NCI-H187 treated with DMSO at 0.1 percent for 48 hours (cell line): ENCODE data around the gene MCF2L.

Source experiments
- DNase-seq: peaks from one replicate; lab custom pipeline; 2025; lab: John Stamatoyannopoulos, UW

MCF2L gene

DNA sequence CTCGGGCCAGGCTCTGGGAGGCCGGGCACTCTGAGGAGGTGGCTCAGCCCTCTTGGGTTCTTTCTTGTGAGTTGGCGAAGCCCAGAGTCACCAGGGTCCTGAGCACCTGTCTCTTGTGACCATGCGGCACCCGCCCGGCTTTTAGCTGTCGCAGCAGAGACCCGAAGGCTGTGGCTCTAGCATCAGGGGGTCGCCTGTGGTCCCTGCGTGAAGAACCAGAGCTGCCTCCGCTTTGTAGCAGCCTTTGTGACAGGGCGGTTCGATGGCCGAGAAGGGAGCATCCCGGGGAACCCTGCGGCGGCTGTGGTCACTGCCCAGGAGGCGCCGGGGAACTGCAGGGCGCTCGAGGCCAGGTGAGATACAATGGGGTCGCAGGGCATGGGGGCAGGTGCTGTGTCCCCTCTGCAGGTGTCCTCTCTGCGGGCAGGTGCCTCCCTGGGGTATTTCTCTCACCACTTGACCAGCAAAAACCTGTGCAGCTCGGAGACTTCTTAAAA, 10.4 kb downstream of the MCF2L start:
- DNase-seq: no peak

DNA sequence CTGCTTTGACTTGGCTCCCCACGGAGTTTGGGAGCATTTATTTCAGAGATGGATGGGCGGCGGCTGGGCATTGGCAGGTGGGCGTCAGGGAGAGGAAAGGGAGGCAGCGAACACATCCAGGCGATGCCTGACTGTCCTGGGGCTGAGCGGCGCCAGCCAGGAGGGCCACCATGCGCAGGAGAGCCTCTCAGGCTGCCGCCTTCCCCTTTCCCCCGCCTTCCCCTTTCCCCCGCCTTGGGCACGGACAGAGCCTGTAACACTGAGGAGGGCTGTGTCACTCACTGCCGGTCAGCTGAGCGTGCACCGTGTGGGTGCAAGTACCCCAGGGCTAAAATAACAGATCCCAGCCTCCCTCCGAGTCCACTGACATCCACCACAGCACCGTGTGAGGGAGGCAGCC, 11.4 kb downstream of the MCF2L start:
- DNase-seq: no peak

DNA sequence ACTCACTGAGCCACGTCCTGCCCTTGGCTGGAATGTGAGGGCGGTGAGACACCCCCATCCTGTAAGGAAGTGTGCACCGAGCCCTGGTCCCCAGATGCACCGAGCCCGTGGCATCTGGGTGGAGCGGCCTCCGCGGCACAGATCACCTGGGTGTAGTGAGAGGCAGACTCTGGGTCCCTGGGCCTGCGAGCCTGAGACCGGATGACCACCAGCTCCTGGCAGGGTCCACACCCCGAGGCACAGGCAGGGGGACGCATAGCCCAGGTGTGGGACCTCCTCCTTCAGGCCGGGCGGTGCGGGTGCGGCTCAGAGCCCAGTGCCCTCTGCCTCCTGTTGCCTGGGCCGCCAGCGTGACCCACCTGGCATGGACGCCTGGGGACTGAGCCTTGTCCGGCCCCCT, 12.4 kb downstream of the MCF2L start:
- no peak for DNase-seq

DNA sequence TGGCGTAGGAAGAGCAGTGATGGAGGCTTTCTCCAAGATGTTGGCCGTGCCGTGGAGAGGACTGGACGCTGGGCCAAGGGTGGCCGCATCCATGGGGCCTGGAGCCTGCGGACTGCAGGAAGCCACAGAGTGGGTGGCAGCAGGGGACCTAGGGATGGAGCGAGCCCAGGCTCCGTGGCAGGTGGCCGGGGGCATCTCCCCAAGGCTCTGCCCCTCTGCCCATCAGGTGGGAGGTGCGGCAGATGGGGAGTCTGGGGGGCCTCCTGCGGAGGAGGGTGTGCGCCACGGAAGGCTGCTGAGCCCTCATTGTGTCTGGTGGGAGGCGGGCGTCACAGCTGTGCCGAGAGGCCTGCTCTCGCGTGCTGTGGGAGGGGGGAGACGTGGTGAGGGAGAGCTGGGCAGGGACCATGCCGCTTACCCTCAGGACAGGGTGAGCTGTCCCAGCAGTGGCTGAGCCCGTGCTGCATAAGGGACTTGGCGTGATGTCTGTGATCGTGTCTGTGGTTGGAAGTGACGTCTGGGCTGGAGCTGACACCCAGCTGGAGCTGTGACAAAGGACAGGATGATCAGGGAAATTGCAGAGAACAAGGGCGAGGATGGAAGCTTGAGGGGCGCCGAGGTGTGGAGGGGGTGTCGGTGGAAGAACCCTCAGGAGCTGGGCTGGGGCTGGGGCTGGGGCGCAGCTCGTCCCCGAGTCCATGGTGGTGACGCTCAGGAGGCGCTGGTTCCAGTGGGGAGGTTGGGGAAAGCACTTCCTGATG, 13.4 kb downstream of the MCF2L start:
- no peak for DNase-seq

DNA sequence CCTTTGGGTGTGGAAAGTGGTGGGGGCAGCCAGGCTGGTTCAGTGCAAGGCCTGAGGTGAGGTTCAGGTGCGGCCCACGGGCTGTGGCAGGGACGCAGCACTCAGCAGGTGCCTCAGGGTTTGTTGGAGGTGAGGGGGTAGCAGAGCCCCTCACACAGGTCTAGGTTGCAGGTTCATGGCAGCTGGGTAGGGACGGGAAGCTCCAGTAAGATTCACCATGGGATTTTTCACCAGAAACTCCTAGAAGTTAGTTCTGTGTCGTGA, 14.0 kb downstream of the MCF2L start:
- DNase-seq: no peak

DNA sequence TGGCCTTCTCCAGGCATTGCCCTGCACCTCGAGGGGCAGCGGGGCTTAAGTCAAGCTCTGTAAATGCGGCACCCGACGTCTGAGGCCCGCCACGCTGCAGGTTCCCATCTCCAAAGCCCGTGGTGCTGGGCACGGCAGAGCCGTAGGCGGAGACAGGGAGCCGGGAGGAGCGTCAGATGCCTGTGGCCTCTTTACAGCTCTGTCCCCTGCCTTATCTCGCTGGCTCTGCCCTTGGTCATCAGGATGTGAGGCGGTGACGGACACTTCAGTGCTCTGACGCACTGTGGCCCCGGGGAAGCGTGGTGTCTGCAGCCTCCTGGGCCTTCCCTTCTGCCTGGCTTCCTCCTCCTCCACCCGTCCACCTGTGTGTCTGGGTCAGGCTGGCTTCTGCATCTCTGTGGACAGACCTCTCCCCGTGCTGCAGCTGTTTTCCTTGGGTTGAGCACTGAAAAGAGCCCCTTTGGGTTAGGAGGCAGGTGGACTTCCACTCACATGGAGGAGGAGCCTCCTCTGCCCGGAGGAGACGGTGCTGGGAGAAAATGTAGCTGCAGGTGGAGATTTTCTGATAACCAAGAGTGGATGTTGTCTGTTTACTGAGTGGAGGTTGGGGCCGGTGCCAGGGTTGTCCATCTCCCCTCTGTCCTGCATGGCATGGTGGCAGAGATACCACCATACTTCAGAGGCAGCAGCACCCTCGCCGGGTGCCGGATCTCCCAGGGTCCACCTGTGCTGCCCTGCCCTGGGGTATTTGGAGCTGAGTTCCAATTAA, 14.6 kb downstream of the MCF2L start:
- no peak for DNase-seq

DNA sequence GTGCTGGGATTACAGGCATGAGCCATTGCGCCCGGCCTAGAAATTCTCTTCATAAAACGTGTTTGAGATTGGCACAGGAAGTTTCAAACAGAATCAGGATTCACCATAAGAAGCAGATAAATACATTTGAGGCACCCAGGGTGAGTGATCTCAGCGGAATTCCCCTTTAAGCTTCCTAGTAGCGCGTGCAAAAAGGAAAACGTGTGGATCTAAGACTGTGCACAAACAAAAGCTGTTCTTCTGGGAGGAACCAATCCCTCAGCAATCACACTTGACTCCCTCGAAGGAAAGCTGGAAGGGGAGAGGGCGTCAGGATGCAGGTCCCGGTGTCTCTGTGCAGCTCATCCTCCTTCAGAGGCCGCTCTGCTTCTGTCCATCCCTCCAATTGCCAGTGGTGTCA, 15.5 kb downstream of the MCF2L start:
- no peak for DNase-seq

DNA sequence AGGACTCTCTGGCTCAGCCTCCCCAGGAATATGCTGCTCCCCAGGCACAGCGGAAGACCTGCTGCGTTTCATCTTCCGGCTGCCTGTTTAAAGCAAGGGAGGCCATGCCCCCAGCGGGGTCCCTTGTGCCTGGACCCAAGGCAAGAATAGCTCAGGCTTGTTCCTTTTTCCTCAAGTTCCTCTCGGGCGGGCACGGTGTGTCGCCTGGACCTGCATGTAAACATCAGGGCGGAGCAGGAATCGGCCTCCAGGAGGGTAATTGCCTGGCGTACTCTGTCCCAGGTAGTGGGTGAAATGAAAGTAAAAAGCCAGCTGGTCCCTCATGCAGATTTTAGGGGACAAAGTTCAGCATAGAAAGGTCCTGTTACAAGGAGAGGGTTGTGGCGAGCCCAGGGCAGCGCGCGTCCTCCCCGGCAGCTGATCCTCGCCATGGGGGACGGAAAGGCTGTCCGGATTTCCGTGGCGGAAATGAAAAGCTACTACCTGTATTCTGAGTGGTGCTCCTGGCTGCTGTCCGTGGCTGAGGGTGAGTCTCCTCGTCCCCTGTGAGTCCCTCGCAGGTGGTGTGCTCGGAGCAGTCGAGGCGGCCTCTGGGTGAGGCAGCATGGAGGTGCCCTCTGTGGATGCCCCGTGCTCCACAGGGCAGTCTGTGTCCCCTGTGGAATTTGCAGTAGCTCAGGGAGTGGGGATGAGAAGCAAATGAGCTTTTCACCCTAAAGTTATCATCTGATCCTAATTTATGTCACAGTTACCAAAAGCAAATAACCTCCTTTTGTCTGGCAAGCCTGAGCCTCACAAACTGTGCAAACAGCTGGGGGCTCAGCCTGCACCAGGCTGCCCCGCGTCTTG, 16.2 kb downstream of the MCF2L start:
- no peak for DNase-seq

DNA sequence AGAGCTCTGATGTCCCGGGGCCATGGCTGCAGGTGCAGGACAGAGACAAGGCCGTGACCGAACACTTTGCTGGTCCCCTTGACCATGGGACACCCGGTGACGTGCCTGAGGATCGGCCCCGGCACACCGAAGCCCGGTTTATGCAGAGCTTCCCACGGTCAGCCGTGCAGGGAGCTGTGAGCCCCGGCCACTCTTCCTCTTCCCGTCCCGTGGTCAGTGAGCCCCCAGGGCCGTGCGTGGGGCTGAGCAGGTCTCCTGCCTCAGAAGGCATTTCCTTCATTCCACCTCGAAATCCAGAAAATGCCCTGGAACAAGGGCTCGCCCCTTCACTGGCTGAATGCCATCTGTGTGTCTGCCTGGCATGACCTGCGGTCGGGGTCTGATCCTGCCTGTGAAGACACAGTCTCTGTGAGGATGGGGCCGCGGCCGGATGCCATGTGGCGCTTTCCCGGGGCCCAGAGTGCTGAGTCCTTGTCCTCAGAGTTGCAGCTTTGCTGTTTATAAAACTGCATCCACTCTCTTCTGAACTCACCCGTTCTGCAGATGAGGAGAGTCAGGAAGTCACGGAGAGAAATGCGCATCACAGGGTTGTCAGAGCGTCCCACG, 16.9 kb downstream of the MCF2L start:
- DNase-seq: no peak

DNA sequence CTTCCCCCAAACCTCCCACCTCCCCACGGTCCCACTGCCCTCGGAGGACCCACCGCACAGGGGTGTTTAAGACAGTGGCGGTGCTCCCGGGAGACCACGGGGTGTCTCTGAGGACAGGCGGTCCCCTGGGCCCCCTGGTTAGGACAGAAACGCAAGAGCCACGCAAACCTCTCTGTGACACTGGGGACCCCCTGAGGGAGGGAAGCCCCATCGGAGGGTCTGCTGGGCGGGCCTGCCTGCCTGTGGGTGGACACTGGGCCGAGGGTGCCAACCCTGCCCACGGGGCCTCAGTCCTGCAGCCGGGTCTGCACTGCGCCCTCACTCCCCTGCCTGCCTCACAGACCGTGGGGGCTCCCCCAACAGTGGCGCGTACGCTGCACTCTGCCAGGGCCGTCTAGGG, 17.5 kb downstream of the MCF2L start:
- no peak for DNase-seq

DNA sequence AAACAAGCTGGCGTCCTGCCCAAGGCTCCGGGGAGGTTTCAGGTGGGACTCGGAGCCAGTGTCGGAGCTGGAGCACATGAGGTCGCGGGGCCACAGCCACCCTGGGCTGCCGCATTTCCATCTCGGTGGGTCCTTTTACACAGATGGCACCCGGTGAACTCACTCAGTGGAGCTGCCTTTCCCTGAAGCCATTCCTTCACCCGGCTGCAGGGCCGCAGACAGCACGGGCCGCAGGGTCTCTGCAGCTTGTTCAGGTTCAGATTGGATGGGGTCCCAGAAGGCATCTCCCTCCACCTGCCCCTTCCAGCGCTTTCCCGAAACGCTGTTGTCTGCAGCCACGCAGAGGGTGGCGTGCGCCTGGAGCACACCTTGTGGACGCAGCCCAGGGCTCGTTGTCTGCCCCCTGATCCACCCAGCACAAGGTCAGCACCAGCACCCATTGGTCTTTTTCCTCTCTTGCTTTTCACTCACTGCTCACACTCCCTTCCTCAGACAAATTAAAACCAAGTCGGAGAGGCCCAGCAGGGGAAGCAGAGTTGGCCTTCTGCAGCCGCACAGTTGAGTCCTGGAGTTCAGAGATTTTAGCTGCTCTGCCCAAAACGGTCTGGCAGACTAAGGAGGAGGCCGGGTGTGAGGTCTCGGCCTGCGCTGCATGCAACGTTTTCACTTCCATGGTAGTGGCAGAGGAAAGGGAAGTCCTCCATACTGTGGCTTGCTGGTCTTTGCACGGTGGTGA, 18.1 kb downstream of the MCF2L start:
- no peak for DNase-seq

DNA sequence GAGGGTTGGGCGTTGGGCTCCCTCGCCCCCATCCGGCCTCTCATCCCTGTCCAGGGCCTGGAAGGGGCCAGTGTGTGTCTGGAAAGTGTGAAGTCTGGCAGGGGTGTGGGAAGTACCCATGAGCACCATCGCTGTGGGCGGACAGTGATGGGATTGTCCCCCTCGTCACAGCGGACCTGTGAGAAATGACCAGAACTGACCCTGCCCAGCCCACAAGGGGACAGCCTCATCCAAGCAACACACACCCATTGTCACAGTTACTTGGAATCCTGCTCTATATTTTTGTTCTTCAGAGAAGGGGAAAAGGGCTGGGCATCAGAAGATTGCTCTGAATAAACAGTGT, 18.6 kb downstream of the MCF2L start:
- no peak for DNase-seq

DNA sequence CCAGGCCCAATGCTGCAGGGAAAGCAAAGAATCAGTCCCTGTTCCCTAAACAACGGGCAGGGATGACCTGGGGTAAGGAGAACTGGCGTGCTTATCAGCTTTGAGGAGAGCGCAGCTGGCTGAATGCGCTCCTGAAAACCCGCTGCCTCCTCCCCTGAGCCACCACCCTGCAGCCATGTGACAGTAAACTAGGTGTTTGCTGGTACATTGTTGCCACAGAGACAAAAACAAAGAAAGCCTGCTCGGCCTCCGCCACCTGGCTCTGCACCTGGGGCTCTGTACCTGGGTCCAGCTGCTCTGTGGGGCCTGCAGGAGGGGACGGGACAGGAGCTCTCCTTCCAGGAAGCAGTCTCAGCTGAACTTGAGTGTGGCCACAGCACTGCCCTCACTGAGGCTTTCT, 21.8 kb downstream of the MCF2L start:
- peak; percentile 93 for DNase-seq

DNA sequence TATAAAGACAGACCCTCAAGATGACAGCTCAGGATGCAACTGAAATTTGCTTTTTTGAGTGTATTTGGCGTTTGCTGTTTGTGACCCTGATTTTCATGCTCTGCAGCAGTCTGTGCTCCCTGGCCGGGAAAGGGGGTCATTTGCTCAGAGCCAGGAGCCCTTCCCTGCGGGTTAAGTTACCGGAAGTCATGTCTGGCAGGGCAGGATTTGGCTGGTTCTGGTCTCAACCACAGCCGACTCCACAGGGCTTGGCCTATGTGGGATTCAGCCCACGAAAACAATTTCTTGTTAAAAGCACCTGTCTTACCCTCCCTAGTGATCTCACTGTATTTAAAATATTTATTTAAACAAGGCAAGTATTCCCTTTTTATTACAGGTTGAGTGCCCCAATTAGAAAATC, 22.6 kb downstream of the MCF2L start:
- no peak for DNase-seq

DNA sequence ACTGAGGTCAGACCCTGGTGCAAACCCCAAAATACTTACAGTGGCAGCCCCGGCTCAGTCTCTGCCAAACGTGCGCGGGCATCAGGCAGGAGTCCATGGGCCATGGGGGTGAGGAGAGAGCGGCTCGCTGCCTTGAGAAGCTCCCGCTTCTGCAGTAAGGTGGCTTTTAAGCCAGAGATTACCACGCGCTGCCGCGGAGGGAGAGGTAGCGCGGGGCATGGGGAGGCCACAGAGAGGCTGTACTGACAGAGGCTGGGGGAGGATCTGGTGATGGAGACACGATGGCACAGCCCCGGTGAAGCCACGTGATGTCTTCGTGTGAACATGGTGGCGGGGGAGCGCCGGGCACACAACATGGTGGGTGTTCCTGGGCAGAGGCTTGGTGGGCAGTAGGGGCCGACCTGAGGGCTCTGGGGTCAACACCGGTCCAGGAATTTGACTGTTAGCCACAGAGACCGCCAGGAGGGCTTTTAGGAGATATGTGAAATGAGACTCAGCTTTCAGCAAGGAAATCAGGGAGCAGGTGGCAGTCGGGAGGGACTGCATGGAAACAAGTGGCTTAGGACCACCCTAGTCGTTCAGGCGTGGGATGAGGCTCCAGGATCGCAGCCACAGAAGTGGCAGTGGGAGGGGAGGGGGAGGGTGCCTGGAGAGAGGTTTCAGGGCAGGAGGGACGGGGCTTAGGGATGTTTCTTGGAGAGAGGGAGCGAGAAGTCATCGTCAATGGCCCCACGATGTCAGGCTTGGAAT, 24.1 kb downstream of the MCF2L start:
- no peak for DNase-seq

DNA sequence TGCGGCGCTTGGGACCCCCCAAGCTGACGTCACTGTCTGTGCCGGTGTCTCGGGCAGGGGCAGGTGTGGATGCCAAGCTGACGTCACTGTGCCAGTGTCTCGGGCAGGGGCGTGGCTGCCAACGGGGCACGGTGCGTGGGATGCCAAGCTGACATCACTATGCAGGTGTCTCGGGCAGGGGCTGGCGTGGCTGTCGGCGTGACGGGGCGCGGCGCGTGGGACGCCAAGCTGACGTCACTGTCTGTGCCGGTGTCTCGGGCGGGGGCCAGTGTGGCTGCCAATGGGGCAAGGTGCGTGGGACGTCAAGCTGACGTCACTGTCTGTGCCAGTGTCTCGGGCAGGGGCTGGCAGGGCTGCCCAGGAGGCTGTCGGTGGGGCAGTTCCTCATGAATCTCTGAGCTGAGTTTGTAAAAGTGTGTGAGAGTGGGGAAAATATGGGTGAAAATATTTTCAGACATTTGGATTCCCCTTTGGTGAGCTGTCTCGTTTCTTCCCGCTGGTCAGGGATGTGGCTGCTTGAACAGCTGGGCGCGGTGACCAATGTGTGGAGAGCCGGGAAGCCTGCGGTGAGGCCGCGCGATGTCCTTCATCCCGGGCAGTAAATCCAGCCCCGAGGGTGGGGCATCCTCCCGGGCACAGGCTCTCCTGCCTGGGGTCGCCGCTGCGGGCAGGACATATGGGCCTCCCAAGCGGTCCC, 25.2 kb downstream of the MCF2L start:
- DNase-seq: no peak

DNA sequence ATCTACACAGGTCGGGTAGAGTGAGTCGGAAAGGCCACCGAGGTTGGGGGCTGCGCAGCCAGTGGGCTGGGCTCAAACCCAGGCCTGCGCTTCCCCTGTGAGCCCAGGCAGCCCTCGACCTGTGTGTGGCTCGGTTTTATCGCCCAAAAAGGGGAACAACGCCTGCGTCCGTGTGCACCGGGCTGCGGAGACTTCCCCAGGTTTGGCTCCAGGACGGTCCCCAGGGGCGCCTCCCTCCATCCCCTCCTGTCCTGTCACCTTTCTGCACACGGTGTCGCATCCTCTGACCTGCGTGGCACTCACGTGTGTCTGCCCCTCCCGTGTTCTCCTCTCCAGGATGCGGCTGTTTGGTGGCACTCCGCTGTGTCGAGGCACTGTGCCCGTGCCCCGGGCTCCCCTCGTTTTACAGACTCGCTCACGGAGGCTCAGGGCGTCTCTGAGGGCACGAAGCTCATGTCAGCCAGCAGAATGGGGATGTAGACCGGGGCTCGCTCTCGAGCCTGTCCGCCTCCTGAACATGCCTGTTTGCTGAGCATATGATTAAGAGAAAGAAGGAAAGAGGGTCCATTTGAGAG, 25.9 kb downstream of the MCF2L start:
- DNase-seq: no peak

DNA sequence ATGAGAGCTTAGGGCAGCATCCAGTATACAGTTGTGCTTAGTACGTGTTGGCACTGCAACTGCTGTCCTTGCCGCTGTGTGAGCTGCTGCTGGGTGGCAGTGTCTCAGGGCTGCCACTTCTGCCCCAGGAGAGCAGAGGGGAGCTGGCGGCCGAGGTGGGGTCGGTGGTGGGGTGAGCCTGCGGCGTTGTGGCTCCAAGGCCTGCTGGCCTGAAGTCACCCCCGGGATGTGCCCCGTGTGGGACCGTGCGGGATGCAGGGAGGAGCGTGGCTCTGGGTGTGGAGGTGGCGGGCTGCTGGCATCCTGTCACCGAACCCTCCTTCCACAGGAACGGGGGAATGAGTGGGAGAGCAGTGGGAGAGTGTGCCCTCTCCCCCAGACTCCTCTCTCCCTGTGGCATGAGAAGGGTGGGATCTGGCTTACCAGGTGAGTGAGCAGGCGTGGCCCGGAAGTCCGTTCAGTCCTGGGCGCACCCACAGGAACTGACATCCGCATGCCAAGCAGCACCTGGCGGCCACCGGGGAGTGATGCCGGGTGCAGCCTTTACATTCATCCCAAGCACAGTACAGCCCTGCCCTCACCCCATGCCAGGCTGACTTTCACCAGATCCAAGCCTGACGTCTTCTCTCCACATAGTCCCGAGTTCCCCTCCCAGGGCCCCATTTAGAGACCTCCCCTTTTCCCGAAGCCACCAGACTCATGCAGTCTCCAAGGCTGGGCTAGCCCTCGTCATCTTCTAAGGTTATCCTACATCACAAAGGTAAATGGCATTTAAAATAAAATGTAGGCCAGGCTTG, 26.6 kb downstream of the MCF2L start:
- DNase-seq: peak; percentile 76

DNA sequence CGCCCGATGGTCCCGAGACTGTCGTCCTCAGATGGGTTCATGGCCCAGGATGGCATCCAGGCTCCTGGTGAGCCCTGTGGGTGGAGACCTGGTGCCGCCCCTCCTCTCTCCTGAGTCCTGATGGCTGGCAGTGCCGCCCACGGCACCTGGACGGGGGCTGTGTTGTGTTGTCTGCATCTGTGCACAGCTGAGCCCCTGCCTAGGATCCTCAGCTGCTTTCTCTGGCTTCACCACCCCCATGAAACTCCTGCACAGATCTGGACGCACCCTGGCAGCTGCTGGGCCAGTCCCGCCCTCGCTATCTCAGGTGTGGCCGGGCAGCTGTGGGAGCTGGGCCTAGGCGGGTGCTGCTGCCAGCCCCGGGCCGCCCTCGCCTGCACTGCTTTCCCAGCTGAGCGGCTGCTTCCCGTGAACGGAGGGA, 27.7 kb downstream of the MCF2L start:
- no peak for DNase-seq
